ENCODE data around the gene NUP98. TPM values are rescaled to one million over a fixed set of nuclear protein-coding genes. Genes with fewer than 3 reads are reported as not detected.

Gene NUP98
- total and polyA plus RNA-seq, 2 of the 13 experiments (the other 11 are each of a cell fraction or from before 2014, with no cell fraction given), result 76.6 to 85.3 TPM

- TF ChIP-seq HOXA3 (CRISPR knock-in tag; IDR thresholded peaks at IDR 0.05) (peak; percentile 49), ZNF468 (CRISPR knock-in tag; IDR thresholded peaks at IDR 0.05) (no peak), CHCHD3 (CRISPR knock-in tag; IDR thresholded peaks at IDR 0.05) (no peak), HOXD1 (CRISPR knock-in tag; IDR thresholded peaks at IDR 0.05) (0 out of 2 replicates have a peak, but pooled peaks have one; percentile 52), HOXA5 (CRISPR knock-in tag; IDR thresholded peaks at IDR 0.05) (no peak; the same call in none of the 2 replicates), NR3C1 (CRISPR knock-in tag; IDR thresholded peaks at IDR 0.05) (no peak), ZNF773 (CRISPR knock-in tag; IDR thresholded peaks at IDR 0.05; ENCODE audit: borderline replicate concordance) (peak; percentile 27; the same call in 1 of the 2 replicates), THRA (CRISPR knock-in tag; IDR thresholded peaks at IDR 0.05; ENCODE audit: borderline replicate concordance) (no peak), HDAC6 (IDR thresholded peaks at IDR 0.05; ENCODE audit: low read depth, low read length) (no peak), SP2 (CRISPR knock-in tag; IDR thresholded peaks at IDR 0.05) (no peak), KLF16 (CRISPR knock-in tag; IDR thresholded peaks at IDR 0.05) (no peak), MXI1 (IDR thresholded peaks at IDR 0.05; ENCODE audit: borderline replicate concordance, low read depth, low read length) (0 out of 3 replicates have a peak, but pooled peaks have one; percentile 5), RBAK (CRISPR knock-in tag; IDR thresholded peaks at IDR 0.05) (0 out of 2 replicates have a peak, but pooled peaks have one; percentile 59), HINFP (CRISPR knock-in tag; IDR thresholded peaks at IDR 0.05; ENCODE audit: low read depth) (no peak), ZNF605 (CRISPR knock-in tag; IDR thresholded peaks at IDR 0.05) (peak; percentile 57; the same call in 1 of the 2 replicates), HNRNPUL1 (IDR thresholded peaks at IDR 0.05; ENCODE audit: low read depth, low read length) (no peak)
- TF ChIP-seq, protein P1, sequence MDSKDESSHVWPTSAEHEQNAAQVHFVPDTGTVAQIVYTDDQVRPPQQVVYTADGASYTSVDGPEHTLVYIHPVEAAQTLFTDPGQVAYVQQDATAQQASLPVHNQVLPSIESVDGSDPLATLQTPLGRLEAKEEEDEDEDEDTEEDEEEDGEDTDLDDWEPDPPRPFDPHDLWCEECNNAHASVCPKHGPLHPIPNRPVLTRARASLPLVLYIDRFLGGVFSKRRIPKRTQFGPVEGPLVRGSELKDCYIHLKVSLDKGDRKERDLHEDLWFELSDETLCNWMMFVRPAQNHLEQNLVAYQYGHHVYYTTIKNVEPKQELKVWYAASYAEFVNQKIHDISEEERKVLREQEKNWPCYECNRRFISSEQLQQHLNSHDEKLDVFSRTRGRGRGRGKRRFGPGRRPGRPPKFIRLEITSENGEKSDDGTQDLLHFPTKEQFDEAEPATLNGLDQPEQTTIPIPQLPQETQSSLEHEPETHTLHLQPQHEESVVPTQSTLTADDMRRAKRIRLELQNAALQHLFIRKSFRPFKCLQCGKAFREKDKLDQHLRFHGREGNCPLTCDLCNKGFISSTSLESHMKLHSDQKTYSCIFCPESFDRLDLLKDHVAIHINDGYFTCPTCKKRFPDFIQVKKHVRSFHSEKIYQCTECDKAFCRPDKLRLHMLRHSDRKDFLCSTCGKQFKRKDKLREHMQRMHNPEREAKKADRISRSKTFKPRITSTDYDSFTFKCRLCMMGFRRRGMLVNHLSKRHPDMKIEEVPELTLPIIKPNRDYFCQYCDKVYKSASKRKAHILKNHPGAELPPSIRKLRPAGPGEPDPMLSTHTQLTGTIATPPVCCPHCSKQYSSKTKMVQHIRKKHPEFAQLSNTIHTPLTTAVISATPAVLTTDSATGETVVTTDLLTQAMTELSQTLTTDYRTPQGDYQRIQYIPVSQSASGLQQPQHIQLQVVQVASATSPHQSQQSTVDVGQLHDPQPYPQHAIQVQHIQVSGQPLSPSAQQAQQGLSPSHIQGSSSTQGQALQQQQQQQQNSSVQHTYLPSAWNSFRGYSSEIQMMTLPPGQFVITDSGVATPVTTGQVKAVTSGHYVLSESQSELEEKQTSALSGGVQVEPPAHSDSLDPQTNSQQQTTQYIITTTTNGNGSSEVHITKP (CRISPR knock-in tag; IDR thresholded peaks at IDR 0.05; ENCODE audit: low read depth), result no peak
- TF ChIP-seq, protein P2, sequence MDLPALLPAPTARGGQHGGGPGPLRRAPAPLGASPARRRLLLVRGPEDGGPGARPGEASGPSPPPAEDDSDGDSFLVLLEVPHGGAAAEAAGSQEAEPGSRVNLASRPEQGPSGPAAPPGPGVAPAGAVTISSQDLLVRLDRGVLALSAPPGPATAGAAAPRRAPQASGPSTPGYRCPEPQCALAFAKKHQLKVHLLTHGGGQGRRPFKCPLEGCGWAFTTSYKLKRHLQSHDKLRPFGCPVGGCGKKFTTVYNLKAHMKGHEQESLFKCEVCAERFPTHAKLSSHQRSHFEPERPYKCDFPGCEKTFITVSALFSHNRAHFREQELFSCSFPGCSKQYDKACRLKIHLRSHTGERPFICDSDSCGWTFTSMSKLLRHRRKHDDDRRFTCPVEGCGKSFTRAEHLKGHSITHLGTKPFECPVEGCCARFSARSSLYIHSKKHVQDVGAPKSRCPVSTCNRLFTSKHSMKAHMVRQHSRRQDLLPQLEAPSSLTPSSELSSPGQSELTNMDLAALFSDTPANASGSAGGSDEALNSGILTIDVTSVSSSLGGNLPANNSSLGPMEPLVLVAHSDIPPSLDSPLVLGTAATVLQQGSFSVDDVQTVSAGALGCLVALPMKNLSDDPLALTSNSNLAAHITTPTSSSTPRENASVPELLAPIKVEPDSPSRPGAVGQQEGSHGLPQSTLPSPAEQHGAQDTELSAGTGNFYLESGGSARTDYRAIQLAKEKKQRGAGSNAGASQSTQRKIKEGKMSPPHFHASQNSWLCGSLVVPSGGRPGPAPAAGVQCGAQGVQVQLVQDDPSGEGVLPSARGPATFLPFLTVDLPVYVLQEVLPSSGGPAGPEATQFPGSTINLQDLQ (CRISPR knock-in tag; IDR thresholded peaks at IDR 0.05), result 0 out of 2 replicates have a peak, but pooled peaks have one; percentile 20
Observed at GRCh38 chr11:3807909-3808860, 10.8 kb upstream of the NUP98 start, which contains the start of gene PGAP2 (continued).
